ENCODE results near the gene ELMO1. TPM values are rescaled to one million over a fixed set of nuclear protein-coding genes. Genes with fewer than 3 reads are reported as not detected.

The ELMO1 gene
- polyA plus RNA-seq, 1 experiment = not detected

GRCh38 chr7:37290731-37291130, 157.9 kb downstream of the ELMO1 start:
- Histone ChIP-seq H3K27me3 (ENCODE audit: control insufficient read depth, insufficient read depth, low read length) (no peaks in the 10 kb centered on the region), H3K4me3 (ENCODE audit: low read depth, low read length) (no peak overlapping the region), H3K36me3 (ENCODE audit: control insufficient read depth, insufficient read depth, low read length) (no peaks in the 10 kb centered on the region)
- no peak for TF ChIP-seq CTCF (IDR thresholded peaks at IDR 0.05; ENCODE audit: insufficient read depth, low read depth, low read length)
- ChIA-PET POLR2A (no interaction called here), CTCF (no interaction called here)
- DNase-seq (ENCODE audit: low read depth) = no peak

- DNase-seq (ENCODE audit: low read depth) = no peak
- POLR2A ChIA-PET = no interaction called here
- H3K27me3 ChIP-seq (ENCODE audit: control insufficient read depth, insufficient read depth, low read length) = no peaks in the 10 kb centered on the region
- CTCF ChIA-PET = no interaction called here
- no peak overlapping the region for H3K4me3 ChIP-seq (ENCODE audit: low read depth, low read length)
- no peak for TF ChIP-seq CTCF (IDR thresholded peaks at IDR 0.05; ENCODE audit: insufficient read depth, low read depth, low read length)
- H3K36me3 ChIP-seq (ENCODE audit: control insufficient read depth, insufficient read depth, low read length) = no peaks in the 10 kb centered on the region
Observed at GRCh38 chr7:37289781-37290180, 158.9 kb downstream of the ELMO1 start.

GRCh38 chr7:37289367-37289766, 159.3 kb downstream of the ELMO1 start:
- ChIA-PET CTCF (no interaction called here), POLR2A (no interaction called here)
- Histone ChIP-seq H3K36me3 (ENCODE audit: control insufficient read depth, insufficient read depth, low read length) (no peaks in the 10 kb centered on the region), H3K27me3 (ENCODE audit: control insufficient read depth, insufficient read depth, low read length) (no peaks in the 10 kb centered on the region), H3K4me3 (ENCODE audit: low read depth, low read length) (no peak overlapping the region)
- DNase-seq (ENCODE audit: low read depth) = no peak
- no peak for TF ChIP-seq CTCF (IDR thresholded peaks at IDR 0.05; ENCODE audit: insufficient read depth, low read depth, low read length)

- Histone ChIP-seq H3K36me3 (ENCODE audit: control insufficient read depth, insufficient read depth, low read length) (no peaks in the 10 kb centered on the region), H3K27me3 (ENCODE audit: control insufficient read depth, insufficient read depth, low read length) (no peaks in the 10 kb centered on the region), H3K4me3 (ENCODE audit: low read depth, low read length) (no peak overlapping the region)
- DNase-seq (ENCODE audit: low read depth) = no peak
- ChIA-PET CTCF (interaction anchor here (0.9 kb wide), 1 partner anchor 13 kb away, joined by 3 read pairs; no protein-coding TSS in a partner anchor), POLR2A (no interaction called here)
- no peak for TF ChIP-seq CTCF (IDR thresholded peaks at IDR 0.05; ENCODE audit: insufficient read depth, low read depth, low read length)
Observed at GRCh38 chr7:37287131-37287855, 161.4 kb downstream of the ELMO1 start.

GRCh38 chr7:37286454-37286832, 162.2 kb downstream of the ELMO1 start:
- Histone ChIP-seq H3K27me3 (ENCODE audit: control insufficient read depth, insufficient read depth, low read length) (no peaks in the 10 kb centered on the region), H3K4me3 (ENCODE audit: low read depth, low read length) (no peak overlapping the region), H3K36me3 (ENCODE audit: control insufficient read depth, insufficient read depth, low read length) (no peaks in the 10 kb centered on the region)
- no peak for DNase-seq (ENCODE audit: low read depth)
- no peak for TF ChIP-seq CTCF (IDR thresholded peaks at IDR 0.05; ENCODE audit: insufficient read depth, low read depth, low read length)
- POLR2A ChIA-PET = no interaction called here
- CTCF ChIA-PET = no interaction called here

All from BJ (cell line).